ENCODE results near the gene CACNA1A.
A peak's percentile ranks its signal among the peaks of the same experiment; 100 is the strongest.
"Not testable (repeated sequence)": the region's sequence is repeated elsewhere in the genome, so short reads cannot be mapped to it uniquely, and the experiment has no call there.

Gene CACNA1A

DNA sequence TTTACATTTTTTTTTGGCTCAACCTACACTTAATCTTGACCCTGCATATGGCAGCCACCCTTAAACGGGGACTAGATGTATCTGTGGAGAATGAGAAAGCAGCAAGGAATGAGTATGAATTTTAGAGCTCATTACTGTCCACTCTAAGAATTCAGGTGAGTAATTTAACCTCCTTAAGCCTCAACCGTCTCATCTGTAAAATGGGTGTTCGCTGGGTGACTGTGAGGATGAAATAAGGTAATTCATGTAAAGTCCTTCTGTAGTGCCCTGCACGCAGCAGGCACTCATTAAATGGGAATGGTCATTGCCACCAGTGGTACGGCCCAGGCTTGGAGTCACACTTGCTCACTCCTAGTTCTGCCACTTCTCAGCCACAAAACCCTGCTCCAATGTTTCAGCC lies 135.3 kb downstream of the CACNA1A start:
- TF ChIP-seq, protein P1, sequence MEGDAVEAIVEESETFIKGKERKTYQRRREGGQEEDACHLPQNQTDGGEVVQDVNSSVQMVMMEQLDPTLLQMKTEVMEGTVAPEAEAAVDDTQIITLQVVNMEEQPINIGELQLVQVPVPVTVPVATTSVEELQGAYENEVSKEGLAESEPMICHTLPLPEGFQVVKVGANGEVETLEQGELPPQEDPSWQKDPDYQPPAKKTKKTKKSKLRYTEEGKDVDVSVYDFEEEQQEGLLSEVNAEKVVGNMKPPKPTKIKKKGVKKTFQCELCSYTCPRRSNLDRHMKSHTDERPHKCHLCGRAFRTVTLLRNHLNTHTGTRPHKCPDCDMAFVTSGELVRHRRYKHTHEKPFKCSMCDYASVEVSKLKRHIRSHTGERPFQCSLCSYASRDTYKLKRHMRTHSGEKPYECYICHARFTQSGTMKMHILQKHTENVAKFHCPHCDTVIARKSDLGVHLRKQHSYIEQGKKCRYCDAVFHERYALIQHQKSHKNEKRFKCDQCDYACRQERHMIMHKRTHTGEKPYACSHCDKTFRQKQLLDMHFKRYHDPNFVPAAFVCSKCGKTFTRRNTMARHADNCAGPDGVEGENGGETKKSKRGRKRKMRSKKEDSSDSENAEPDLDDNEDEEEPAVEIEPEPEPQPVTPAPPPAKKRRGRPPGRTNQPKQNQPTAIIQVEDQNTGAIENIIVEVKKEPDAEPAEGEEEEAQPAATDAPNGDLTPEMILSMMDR (IDR thresholded peaks at IDR 0.05; ENCODE audit: low read depth, low read length, missing control alignments), result no peak
- no peak for DNase-seq
- H3K4me3 ChIP-seq (ENCODE audit: low read depth, low read length), result no peak overlapping the region
- in situ Hi-C loops (cut with HindIII; ENCODE audit: low pct_ligation_motif_present, low sequenced_read_pairs), result no loop called here
- H3K36me3 ChIP-seq (replicated peaks), result no peaks in the 10 kb centered on the region
- H3K27ac ChIP-seq, result no peak overlapping the region
- no peaks in the 10 kb centered on the region for H3K27me3 ChIP-seq (replicated peaks)

DNA sequence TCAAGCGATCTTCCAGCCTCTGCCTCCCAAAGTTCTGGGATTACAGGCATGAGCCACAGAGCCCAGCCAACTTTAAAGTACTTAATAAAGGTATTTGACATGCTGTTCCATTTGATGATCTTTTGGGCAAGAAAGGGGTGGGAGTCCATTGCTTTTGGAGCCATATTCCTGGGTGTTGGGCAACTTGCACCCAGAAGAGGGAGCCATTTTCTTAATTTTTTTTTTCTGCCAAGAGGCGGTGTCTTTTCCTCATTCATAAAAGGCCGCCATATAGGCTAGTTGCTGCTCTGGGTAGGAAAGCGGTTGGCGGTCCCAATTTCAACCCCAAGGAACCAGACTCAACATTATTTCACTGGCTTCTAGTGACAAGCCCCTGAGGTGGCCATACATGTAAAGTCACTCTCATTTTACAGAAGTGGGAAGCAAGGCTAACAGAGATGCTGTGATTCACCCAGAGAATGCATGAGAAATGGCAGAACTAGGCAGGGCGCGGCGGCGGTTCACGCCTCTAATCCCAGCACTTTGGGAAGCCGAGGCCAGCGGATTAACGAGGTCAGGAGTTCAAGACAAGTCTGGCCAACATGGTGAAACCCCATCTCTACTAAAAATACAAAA lies 139.6 kb downstream of the CACNA1A start:
- Histone ChIP-seq H3K27me3 (replicated peaks) (no peaks in the 10 kb centered on the region), H3K4me3 (ENCODE audit: low read depth, low read length) (no peak overlapping the region), H3K36me3 (replicated peaks) (no peaks in the 10 kb centered on the region), H3K27ac (no peak overlapping the region)
- no peak for DNase-seq
- in situ Hi-C loops (cut with HindIII; ENCODE audit: low pct_ligation_motif_present, low sequenced_read_pairs), result no loop called here
- TF ChIP-seq, protein P1 (IDR thresholded peaks at IDR 0.05; ENCODE audit: low read depth, low read length, missing control alignments), result peak; percentile 67

DNA sequence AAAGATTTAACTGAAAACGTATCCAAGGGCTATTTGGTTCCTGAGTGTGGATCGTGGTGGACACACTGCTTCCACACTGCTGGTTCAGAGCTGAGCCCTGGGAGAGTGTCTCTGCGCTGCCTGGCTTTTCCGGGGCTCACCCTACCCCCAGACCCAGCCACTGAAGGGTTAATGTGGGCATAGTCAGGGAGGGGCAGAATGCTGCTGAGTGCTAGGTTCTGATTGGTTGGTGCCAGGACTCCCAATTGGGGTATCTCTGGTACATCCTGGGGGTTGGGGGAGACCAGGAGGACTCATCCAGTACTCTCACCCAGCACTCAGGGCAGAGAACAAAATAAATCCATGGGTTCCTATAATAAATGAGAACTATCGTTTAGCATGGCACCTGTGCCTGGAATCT lies 142.3 kb downstream of the CACNA1A start:
- in situ Hi-C loops (cut with HindIII; ENCODE audit: low pct_ligation_motif_present, low sequenced_read_pairs), result no loop called here
- Histone ChIP-seq H3K27me3 (replicated peaks) (no peaks in the 10 kb centered on the region), H3K4me3 (ENCODE audit: low read depth, low read length) (no peak overlapping the region), H3K36me3 (replicated peaks) (no peaks in the 10 kb centered on the region), H3K27ac (no peak overlapping the region)
- TF ChIP-seq, protein P1 (IDR thresholded peaks at IDR 0.05; ENCODE audit: low read depth, low read length, missing control alignments), result no peak
- DNase-seq, result no peak

DNA sequence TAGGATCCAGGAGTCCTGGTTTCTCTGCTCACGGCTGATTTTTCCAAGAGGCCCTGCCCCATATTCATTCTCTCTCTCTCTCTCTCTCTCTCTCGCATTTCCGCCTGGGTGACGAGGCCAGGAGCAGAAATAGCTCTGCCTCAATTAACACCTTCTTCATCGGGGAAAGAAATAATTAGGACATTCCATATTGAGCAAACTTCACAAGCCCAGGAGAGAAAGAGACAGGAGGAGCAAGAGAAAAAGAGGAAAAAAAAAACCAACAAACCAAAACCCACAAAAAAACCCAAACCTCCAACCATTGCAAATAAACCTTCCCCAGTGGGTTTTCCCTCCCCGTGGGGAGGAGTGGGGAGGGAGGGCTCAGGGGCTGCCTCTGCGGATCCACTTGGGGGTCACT lies 143.0 kb downstream of the CACNA1A start:
- TF ChIP-seq, protein P1 (IDR thresholded peaks at IDR 0.05; ENCODE audit: low read depth, low read length, missing control alignments), result no peak
- H3K27ac ChIP-seq, result no peak overlapping the region
- in situ Hi-C loops (cut with HindIII; ENCODE audit: low pct_ligation_motif_present, low sequenced_read_pairs), result no loop called here
- no peak overlapping the region for H3K4me3 ChIP-seq (ENCODE audit: low read depth, low read length)
- no peaks in the 10 kb centered on the region for H3K27me3 ChIP-seq (replicated peaks)
- DNase-seq, result no peak
- no peaks in the 10 kb centered on the region for H3K36me3 ChIP-seq (replicated peaks)

DNA sequence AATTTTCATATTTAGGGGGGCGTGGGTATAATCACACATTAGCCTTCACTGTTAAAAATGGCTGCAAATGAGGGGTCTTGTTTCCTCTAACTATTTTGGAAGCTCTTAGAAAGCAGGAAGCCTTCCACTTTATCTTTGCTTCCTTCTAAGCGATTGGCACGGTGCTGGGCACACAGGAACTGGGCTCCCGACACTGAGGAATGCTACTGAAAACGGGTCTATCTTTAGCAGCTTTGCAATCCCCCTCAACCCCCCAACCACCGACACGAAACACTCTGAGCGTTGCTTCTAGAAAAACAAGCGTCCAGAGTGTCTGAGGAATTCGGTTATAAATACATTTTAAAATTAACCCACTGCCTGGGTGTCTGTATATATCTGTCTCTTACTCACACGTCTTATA lies 143.6 kb downstream of the CACNA1A start:
- TF ChIP-seq, protein P1 (IDR thresholded peaks at IDR 0.05; ENCODE audit: low read depth, low read length, missing control alignments), result no peak
- no peak for DNase-seq
- H3K27me3 ChIP-seq (replicated peaks), result no peaks in the 10 kb centered on the region
- in situ Hi-C loops (cut with HindIII; ENCODE audit: low pct_ligation_motif_present, low sequenced_read_pairs), result no loop called here
- no peak overlapping the region for H3K27ac ChIP-seq
- no peaks in the 10 kb centered on the region for H3K36me3 ChIP-seq (replicated peaks)
- H3K4me3 ChIP-seq (ENCODE audit: low read depth, low read length), result no peak overlapping the region

DNA sequence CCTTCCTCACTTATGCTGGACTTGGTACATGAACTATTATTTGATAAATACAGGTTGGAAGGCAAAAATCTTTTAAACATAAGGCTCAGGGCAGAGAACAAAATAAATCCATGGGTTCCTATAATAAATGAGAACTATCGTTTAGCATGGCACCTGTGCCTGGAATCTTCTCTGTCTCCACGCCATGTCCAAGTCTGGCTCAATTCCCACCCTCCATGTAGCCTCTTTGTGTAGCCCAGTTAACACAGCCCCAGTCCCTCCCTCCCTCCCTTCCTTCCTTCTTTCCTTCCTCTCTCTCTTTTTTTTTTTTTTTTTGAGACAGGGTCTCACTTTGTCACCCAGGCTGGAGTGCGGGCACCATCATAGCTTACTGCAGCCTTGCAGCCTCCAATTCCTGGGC lies 144.6 kb downstream of the CACNA1A start:
- DNase-seq; in situ Hi-C loops (cut with HindIII; ENCODE audit: low pct_ligation_motif_present, low sequenced_read_pairs); H3K27me3 ChIP-seq (replicated peaks); H3K4me3 ChIP-seq (ENCODE audit: low read depth, low read length); H3K27ac ChIP-seq; H3K36me3 ChIP-seq (replicated peaks): not testable (repeated sequence)

Data from brain microvascular endothelial cell (primary cell).